ENCODE measurements around the gene ITGAD.

ITGAD gene

GRCh38 chr16:31475946-31476302 is 82.8 kb downstream of the ITGAD start:
- DNase-seq (ENCODE audit: low read depth, low spot score), result no peak
